Activated CD4-positive, alpha-beta T cell treated with anti-CD3 and anti-CD28 coated beads, Interleukin-2, amount 50 U/mL, for 24 hours (primary cell): ENCODE measurements around the gene DPP3.
A peak's percentile ranks its signal among the peaks of the same experiment; 100 is the strongest.
"Not testable (repeated sequence)": the region's sequence is repeated elsewhere in the genome, so short reads cannot be mapped to it uniquely, and the experiment has no call there.

ENCODE experiments used
- DNase-seq, 2 donors: peaks; one replicate each; pipeline ENCODE4 v3.0.0-alpha.2; 2020; ENCODE audit warnings: low read depth in 1 of 2, low spot score in 1 of 2

Gene DPP3

DNA sequence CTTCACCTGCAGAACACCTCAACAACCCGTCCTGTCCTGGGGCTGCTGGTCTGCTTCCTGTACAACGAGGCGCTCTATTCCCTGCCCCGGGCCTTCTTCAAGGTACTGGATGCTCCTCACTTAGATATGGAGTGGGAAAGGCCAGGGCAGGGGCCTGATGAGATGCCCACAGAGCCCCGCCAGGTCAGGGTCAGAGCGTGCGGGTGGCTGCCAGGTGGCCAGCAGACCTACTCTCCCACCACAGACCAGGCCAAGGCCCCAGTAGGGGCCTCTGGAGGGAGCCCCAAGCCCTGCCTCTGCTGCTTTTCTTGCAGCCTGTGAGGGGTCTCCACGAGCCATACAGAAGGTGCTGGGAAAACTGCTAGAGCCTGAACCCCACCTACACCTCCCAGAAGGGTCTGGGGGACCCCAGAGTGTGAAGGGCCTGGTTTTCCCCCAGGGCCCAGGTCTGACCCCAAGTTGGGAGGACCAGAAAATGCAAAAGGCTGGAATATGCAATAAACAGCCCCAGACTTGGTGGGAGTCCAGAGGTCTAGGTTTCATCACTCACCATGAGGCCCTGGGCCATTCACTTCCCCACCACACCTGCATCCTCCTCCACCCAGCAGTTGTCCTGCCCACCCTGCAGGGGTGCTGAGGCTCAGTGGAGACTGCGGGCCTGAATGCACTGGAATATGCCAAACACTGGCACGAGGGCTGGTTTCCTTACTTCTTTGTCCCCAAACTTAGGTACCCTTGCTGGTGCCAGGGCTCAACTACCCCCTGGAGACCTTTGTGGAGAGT is 50.9 kb downstream of the DPP3 start:
- no peak for DNase-seq

DNA sequence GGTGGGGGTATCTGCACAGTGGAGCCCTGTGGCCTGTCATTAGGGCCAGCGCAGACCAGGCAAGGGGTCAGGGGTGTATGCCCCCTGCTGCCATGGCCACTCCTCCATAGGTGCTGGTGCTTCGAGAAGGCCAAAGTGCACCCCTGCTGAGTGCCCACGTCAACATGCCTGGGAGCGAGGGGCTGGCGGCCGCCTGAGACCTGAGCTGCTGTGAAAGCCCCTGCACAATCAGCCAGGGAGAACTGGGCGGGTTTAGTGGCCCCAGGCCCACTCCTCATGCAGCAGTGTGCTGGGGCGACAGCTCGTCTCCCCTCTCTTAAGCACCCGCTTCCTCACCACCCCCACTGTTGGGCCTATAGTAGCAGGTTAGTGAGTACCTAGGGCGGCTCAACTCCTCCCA is 51.6 kb downstream of the DPP3 start:
- no peak for DNase-seq

DNA sequence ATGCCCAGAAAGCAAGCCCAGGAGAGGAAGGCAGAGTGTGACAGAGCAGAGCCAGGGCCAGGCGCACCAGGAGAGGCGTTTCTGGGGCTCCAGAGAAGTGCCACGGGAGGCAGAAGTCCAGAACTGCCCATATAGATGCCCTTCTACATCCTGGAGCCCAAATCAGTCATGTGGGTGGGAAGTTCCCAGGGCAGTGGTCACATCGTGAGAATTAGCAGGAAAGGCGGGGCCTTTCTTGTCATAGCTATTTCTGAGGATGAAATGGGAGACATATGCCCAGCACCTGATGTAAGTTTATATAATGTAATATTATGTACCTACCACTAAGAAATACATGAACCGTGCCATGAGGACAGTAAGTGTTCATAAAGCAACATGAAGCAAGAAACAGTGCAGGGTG is 52.5 kb downstream of the DPP3 start:
- no peak for DNase-seq

GRCh38 chr11:66539170-66539869 is 59.1 kb downstream of the DPP3 start:
- DNase-seq, result no peak

- no peak for DNase-seq
These were observed 59.6 kb downstream of the DPP3 start for GRCh38 chr11:66539870-66540213.

DNA sequence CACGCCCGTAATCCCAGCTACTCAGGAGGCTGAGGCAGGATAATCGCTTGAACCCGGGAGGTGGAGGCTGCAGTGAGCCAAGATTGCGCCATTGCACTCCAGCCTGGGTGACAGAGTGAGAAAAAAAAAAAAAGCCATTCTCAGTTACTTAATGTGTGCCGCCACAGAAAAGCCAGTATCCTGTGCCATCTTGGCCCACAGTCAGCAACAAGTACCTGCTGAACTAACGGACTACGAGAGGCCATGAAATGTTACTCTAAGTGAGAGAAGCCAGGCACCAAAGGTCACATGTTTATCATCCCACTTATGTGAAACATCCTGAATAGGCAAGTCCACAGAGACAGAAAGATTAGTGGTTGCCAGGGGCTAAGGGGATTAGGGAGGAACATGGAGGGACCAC is 60.4 kb downstream of the DPP3 start:
- DNase-seq, result not testable (repeated sequence)

DNA sequence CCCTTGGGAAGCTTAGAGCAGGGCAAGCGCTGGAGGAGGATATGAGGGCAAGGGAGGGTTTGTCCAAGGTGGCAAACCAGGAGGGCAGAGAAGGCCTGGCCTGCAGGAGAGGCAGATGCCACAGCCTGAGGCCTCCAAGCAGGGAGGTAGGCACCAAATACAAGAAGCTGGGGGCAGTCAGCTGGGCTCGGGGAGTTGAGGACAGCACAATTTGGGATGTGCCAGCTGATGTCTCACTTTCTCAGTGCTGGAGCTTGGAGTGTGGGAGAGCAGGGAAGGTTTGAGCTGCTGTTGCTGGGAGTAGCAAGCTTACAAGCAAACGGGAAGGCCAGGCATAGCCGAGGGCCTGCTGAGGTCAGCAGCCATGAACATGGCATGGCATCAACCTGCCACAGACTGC is 61.7 kb downstream of the DPP3 start:
- DNase-seq, result no peak

DNA sequence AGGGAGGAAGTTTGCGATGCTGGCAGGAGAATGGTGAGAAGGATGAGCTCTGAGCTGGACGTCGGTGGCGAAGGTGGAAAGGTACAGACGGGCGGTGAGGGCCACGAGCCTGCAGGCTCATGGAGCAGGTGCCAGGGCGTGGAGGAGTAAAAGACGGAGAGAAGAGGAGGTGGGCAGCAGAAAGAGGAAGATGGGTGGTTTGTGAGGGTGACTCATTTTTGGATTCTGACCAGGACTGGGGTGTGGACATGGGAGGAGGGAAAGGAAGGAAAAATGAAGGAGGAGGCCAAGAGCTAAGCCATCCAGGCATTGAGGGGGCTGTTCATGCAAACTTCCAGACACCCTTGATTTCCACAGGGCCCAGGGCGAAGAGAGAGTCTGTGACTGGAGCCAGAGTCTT is 62.1 kb downstream of the DPP3 start:
- no peak for DNase-seq

GRCh38 chr11:66543263-66544107 is 63.3 kb downstream of the DPP3 start:
- peak in 1 of 2 donors; percentile 18 for DNase-seq

- not testable (repeated sequence) for DNase-seq
These were observed 64.7 kb downstream of the DPP3 start for GRCh38 chr11:66544952-66545351.

- DNase-seq, result peak; percentile 77 to 80
These were observed 65.6 kb downstream of the DPP3 start, which contains the start of gene ZDHHC24 for GRCh38 chr11:66545701-66546367. Gene ZDHHC24 (minus strand): TSS chr11:66546048. CDS start chr11:66546003, 45 bp downstream.

GRCh38 chr11:66546368-66546965 is 66.2 kb downstream of the DPP3 start, which contains the start of gene ACTN3:
Gene ACTN3 (plus strand): TSS chr11:66546903. CDS start chr11:66546938, 35 bp downstream.
- DNase-seq, result no peak

- no peak for DNase-seq
These were observed 66.9 kb downstream of the DPP3 start for GRCh38 chr11:66546966-66547661.

GRCh38 chr11:66547662-66548009 is 67.4 kb downstream of the DPP3 start:
- DNase-seq, result no peak

- no peak for DNase-seq
These were observed 67.8 kb downstream of the DPP3 start for GRCh38 chr11:66548041-66548440.

DNA sequence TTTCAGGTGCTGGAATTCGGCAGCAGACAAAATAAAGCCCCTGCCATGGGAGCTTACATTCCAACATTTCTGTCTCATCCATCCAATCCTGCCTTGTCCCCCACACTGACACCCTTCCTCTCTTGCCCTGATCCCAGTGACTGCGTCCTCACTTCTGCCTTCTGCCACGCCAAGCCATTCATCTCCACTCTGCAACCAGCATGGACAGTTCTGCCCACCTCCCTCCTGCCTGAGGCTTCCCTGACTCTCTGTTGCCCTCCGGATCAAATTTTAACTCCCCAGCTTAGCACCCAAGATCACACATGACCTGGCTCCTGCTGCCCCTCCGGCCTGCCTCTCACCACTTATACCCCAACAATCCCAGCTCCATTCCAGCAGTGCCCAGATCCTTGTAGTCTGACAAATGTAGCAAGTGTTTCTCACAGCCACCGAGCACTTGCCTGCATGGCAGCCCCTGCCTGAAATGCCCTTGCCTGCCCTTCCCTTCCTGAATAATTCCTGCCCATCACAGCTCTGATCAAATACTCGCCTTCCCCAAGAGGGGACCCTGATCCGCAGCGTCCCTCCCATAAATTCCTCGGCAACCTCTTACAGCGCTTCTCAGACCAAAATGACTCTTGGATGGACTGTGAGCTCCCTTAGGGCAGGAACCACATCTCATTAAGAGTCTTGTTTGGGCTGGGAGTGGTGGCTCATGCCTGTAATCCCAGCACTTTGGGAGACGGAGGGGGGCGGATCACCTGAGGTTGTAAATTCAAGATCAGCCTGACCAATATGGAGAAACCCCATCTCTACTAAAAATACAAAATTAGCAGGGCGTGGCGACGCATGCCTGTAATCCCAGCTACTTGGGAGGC is 68.8 kb downstream of the DPP3 start:
- no peak for DNase-seq

- DNase-seq, result no peak
These were observed 69.5 kb downstream of the DPP3 start for GRCh38 chr11:66549696-66550095.

DNA sequence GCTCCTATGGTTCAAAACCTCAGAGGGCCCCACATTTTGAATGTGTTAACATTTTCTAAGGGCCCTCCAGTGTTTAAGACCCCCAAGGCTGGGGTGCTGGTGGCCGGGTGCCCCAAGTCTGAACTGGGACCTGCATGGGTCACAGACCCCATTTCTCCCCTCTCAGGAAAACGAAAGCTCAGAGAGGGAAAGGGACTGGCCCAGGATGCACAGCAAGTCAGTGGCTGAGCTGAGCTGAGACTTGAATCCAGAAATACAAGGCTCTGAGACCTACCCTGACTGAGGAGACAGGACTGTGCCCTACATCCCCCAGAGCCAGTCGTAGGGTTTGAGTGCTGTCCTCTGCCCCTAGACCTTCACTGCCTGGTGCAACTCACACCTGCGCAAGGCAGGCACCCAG is 70.7 kb downstream of the DPP3 start:
- no peak for DNase-seq

DNA sequence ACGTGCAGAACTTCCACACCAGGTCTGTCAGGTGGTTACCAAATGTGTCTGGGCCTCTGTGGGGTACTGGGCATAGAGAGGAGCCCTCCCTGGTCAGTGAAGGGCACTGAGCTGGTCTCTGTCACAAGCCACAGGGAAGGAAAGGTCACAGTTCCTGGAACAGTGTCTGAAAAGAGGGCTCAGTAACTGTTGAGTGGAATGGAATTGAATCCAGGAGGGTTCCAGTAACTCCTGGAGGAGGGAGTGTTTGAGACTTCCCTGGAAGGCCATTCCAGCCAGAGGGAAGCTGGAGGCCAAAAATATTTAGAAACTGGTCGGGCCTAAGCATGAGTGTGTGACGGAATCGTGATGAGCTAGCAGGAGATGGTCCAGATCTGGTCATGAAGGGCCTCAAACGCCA is 74.4 kb downstream of the DPP3 start:
- no peak for DNase-seq
